ENCODE results near the gene CAPN1.

GRCh38 chr11:65134240-65134951, 47.3 kb upstream of the CAPN1 start, which contains the start of gene SYVN1:
- TF ChIP-seq, protein P1, sequence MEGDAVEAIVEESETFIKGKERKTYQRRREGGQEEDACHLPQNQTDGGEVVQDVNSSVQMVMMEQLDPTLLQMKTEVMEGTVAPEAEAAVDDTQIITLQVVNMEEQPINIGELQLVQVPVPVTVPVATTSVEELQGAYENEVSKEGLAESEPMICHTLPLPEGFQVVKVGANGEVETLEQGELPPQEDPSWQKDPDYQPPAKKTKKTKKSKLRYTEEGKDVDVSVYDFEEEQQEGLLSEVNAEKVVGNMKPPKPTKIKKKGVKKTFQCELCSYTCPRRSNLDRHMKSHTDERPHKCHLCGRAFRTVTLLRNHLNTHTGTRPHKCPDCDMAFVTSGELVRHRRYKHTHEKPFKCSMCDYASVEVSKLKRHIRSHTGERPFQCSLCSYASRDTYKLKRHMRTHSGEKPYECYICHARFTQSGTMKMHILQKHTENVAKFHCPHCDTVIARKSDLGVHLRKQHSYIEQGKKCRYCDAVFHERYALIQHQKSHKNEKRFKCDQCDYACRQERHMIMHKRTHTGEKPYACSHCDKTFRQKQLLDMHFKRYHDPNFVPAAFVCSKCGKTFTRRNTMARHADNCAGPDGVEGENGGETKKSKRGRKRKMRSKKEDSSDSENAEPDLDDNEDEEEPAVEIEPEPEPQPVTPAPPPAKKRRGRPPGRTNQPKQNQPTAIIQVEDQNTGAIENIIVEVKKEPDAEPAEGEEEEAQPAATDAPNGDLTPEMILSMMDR (IDR thresholded peaks at IDR 0.05; ENCODE audit: insufficient read depth, low read depth, low read length), result no peak
- TF ChIP-seq EZH2 (IDR thresholded peaks at IDR 0.05; ENCODE audit: insufficient read depth, low read length), result no peak
